ENCODE measurements around the gene SPINK1.

DNA sequence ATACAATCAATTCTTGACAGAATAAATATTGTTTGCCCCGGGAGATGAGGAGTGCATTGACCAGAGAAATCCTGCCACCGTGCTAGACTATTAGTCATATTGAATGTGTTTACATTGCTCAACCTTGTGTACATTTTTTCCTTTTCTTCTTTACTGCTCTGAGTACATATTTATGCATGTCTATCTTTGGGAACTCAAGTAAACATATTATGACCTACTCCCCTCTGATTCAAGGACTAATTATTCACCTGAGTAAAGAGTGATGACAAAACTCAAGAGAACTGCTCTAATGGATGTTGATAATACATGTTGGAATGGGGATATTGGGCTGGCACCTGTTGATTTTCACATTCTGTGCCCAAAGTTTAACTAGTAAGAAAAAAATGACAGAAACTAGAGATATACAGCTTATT lies 3.9 kb upstream of the SPINK1 start:
- TF ChIP-seq POLR2A (IDR thresholded peaks at IDR 0.05): no peak
- TF ChIP-seq, protein P1, sequence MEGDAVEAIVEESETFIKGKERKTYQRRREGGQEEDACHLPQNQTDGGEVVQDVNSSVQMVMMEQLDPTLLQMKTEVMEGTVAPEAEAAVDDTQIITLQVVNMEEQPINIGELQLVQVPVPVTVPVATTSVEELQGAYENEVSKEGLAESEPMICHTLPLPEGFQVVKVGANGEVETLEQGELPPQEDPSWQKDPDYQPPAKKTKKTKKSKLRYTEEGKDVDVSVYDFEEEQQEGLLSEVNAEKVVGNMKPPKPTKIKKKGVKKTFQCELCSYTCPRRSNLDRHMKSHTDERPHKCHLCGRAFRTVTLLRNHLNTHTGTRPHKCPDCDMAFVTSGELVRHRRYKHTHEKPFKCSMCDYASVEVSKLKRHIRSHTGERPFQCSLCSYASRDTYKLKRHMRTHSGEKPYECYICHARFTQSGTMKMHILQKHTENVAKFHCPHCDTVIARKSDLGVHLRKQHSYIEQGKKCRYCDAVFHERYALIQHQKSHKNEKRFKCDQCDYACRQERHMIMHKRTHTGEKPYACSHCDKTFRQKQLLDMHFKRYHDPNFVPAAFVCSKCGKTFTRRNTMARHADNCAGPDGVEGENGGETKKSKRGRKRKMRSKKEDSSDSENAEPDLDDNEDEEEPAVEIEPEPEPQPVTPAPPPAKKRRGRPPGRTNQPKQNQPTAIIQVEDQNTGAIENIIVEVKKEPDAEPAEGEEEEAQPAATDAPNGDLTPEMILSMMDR (IDR thresholded peaks at IDR 0.05): no peak
- TF ChIP-seq EP300 (IDR thresholded peaks at IDR 0.05; ENCODE audit: low read depth): no peak
- TF ChIP-seq POLR2AphosphoS5 (IDR thresholded peaks at IDR 0.05): no peak
